Measurements from ENCODE around the gene STX1B.

The STX1B gene

GRCh38 chr16:30986129-30986991 is 24.1 kb downstream of the STX1B start:
- Histone ChIP-seq H3K36me3 (ENCODE audit: control insufficient read depth in 1 of 2, insufficient read depth in 2 of 2, low read length in 2 of 2) (peaks cover 30 to 35% of the 10 kb centered on the region in 2 experiments), H3K79me2 (ENCODE audit: control insufficient read depth, insufficient read depth, low read length, poor library complexity) (no peaks in the 10 kb centered on the region), H4K91ac (ENCODE audit: low read depth, low read length) (no peak overlapping the region), H3K9me3 (ENCODE audit: insufficient read depth, low read depth, low read length) (peaks cover 4% of the 10 kb centered on the region), H3K23ac (ENCODE audit: low read length) (no peak overlapping the region), H2AK5ac (ENCODE audit: low read length) (no peak overlapping the region), H3K4me3 (ENCODE audit: low read depth, low read length) (no peak overlapping the region), H3K4ac (ENCODE audit: low read depth, low read length) (no peak overlapping the region), H3K4me1 (ENCODE audit: control insufficient read depth in 1 of 2, insufficient read depth in 2 of 2, low read length in 2 of 2) (no peaks in the 10 kb centered on the region), H3K4me2 (ENCODE audit: low read length) (no peak overlapping the region), H3K27ac (ENCODE audit: low read depth, low read length) (no peak overlapping the region), H3K27me3 (ENCODE audit: insufficient read depth, low read length) (no peaks in the 10 kb centered on the region), H3K18ac (ENCODE audit: low read length) (no peak overlapping the region), H3K9ac (ENCODE audit: low read length) (no peak overlapping the region), H4K12ac (ENCODE audit: low read depth, low read length) (no peak overlapping the region), H2AFZ (ENCODE audit: insufficient read depth, low read length, poor library complexity) (no peak overlapping the region), H3K79me1 (ENCODE audit: low read length) (no peaks in the 10 kb centered on the region), H2BK120ac (ENCODE audit: insufficient read depth, low read length, poor library complexity) (no peak overlapping the region), H4K8ac (ENCODE audit: low read depth, low read length) (no peak overlapping the region), H2BK12ac (ENCODE audit: low read length) (no peak overlapping the region), H2BK5ac (ENCODE audit: low read depth, low read length, poor library complexity) (no peak overlapping the region), H3K14ac (ENCODE audit: low read length) (no peak overlapping the region)
- no CpG with 5 or more reads among the region's 29 CpGs for WGBS (ENCODE audit: extremely low coverage, insufficient coverage, insufficient read length)
- DNase-seq: no peak

- Histone ChIP-seq H3K36me3 (ENCODE audit: control insufficient read depth in 1 of 2, insufficient read depth in 2 of 2, low read length in 2 of 2) (peaks cover 36 to 42% of the 10 kb centered on the region in 2 experiments), H2AFZ (ENCODE audit: insufficient read depth, low read length, poor library complexity) (no peak overlapping the region), H3K18ac (ENCODE audit: low read length) (no peak overlapping the region), H2BK120ac (ENCODE audit: insufficient read depth, low read length, poor library complexity) (no peak overlapping the region), H3K79me2 (ENCODE audit: control insufficient read depth, insufficient read depth, low read length, poor library complexity) (no peaks in the 10 kb centered on the region), H3K23ac (ENCODE audit: low read length) (no peak overlapping the region), H2BK5ac (ENCODE audit: low read depth, low read length, poor library complexity) (no peak overlapping the region), H3K4ac (ENCODE audit: low read depth, low read length) (no peak overlapping the region), H4K12ac (ENCODE audit: low read depth, low read length) (no peak overlapping the region), H3K4me1 (ENCODE audit: control insufficient read depth in 1 of 2, insufficient read depth in 2 of 2, low read length in 2 of 2) (no peaks in the 10 kb centered on the region), H3K9ac (ENCODE audit: low read length) (no peak overlapping the region), H3K27me3 (ENCODE audit: insufficient read depth, low read length) (no peaks in the 10 kb centered on the region), H3K14ac (ENCODE audit: low read length) (no peak overlapping the region), H4K91ac (ENCODE audit: low read depth, low read length) (peak overlapping the region; percentile 9), H2AK5ac (ENCODE audit: low read length) (no peak overlapping the region), H3K27ac (ENCODE audit: low read depth, low read length) (no peak overlapping the region), H3K4me2 (ENCODE audit: low read length) (peak overlapping the region; percentile 26), H3K79me1 (ENCODE audit: low read length) (no peaks in the 10 kb centered on the region), H3K4me3 (ENCODE audit: low read depth, low read length) (no peak overlapping the region), H3K9me3 (ENCODE audit: insufficient read depth, low read depth, low read length) (peaks cover 4% of the 10 kb centered on the region), H2BK12ac (ENCODE audit: low read length) (no peak overlapping the region), H4K8ac (ENCODE audit: low read depth, low read length) (peak overlapping the region; percentile 47)
- DNase-seq: peak; percentile 49 to 64
- WGBS (ENCODE audit: extremely low coverage, insufficient coverage, insufficient read length): no CpG with 5 or more reads among the region's 20 CpGs
These were observed 24.9 kb downstream of the STX1B start for GRCh38 chr16:30985401-30986128.

GRCh38 chr16:30984669-30985400 is 25.6 kb downstream of the STX1B start, which contains the start of gene HSD3B7:
Gene HSD3B7 (plus strand): TSS chr16:30985207. CDS start chr16:30985659, 452 bp downstream.
- Histone ChIP-seq H3K4me2 (ENCODE audit: low read length) (peak within 1 kb of the TSS; percentile 26), H2BK12ac (ENCODE audit: low read length) (no peak within 1 kb of the TSS), H3K4me3 (ENCODE audit: low read depth, low read length) (no peak within 1 kb of the TSS), H3K9me3 (ENCODE audit: insufficient read depth, low read depth, low read length) (peaks cover 2% of the 10 kb centered on the region), H3K27me3 (ENCODE audit: insufficient read depth, low read length) (no peaks in the 10 kb centered on the region), H2BK120ac (ENCODE audit: insufficient read depth, low read length, poor library complexity) (no peak within 1 kb of the TSS), H3K27ac (ENCODE audit: low read depth, low read length) (no peak within 1 kb of the TSS), H3K79me2 (ENCODE audit: control insufficient read depth, insufficient read depth, low read length, poor library complexity) (no peaks in the 10 kb centered on the region), H3K4ac (ENCODE audit: low read depth, low read length) (no peak within 1 kb of the TSS), H3K14ac (ENCODE audit: low read length) (no peak within 1 kb of the TSS), H4K12ac (ENCODE audit: low read depth, low read length) (no peak within 1 kb of the TSS), H4K91ac (ENCODE audit: low read depth, low read length) (peak within 1 kb of the TSS; percentile 9), H3K9ac (ENCODE audit: low read length) (no peak within 1 kb of the TSS), H2BK5ac (ENCODE audit: low read depth, low read length, poor library complexity) (no peak within 1 kb of the TSS), H3K18ac (ENCODE audit: low read length) (no peak within 1 kb of the TSS), H3K23ac (ENCODE audit: low read length) (no peak within 1 kb of the TSS), H3K36me3 (ENCODE audit: control insufficient read depth in 1 of 2, insufficient read depth in 2 of 2, low read length in 2 of 2) (peaks cover 43 to 49% of the 10 kb centered on the region in 2 experiments), H3K4me1 (ENCODE audit: control insufficient read depth in 1 of 2, insufficient read depth in 2 of 2, low read length in 2 of 2) (no peaks in the 10 kb centered on the region), H2AFZ (ENCODE audit: insufficient read depth, low read length, poor library complexity) (no peak within 1 kb of the TSS), H4K8ac (ENCODE audit: low read depth, low read length) (peak within 1 kb of the TSS; percentile 47), H3K79me1 (ENCODE audit: low read length) (no peaks in the 10 kb centered on the region), H2AK5ac (ENCODE audit: low read length) (no peak within 1 kb of the TSS)
- no CpG with 5 or more reads among the region's 24 CpGs for whole genome bisulfite sequencing (ENCODE audit: extremely low coverage, insufficient coverage, insufficient read length)
- DNase-seq: peak; percentile 68 to 89

- H3K9me3 ChIP-seq (ENCODE audit: insufficient read depth, low read depth, low read length): peaks cover 2% of the 10 kb centered on the region
- no peak overlapping the region for H2BK5ac ChIP-seq (ENCODE audit: low read depth, low read length, poor library complexity)
- H3K23ac ChIP-seq (ENCODE audit: low read length): no peak overlapping the region
- no peak overlapping the region for H3K4me3 ChIP-seq (ENCODE audit: low read depth, low read length)
- no peak overlapping the region for H2AK5ac ChIP-seq (ENCODE audit: low read length)
- no peak overlapping the region for H2BK120ac ChIP-seq (ENCODE audit: insufficient read depth, low read length, poor library complexity)
- no peak overlapping the region for H2AFZ ChIP-seq (ENCODE audit: insufficient read depth, low read length, poor library complexity)
- H3K36me3 ChIP-seq (ENCODE audit: control insufficient read depth in 1 of 2, insufficient read depth in 2 of 2, low read length in 2 of 2): peaks cover 50 to 56% of the 10 kb centered on the region in 2 experiments
- no peak overlapping the region for H3K4me2 ChIP-seq (ENCODE audit: low read length)
- H3K4me1 ChIP-seq (ENCODE audit: control insufficient read depth in 1 of 2, insufficient read depth in 2 of 2, low read length in 2 of 2): no peaks in the 10 kb centered on the region
- no peak overlapping the region for H3K14ac ChIP-seq (ENCODE audit: low read length)
- no peak overlapping the region for H3K4ac ChIP-seq (ENCODE audit: low read depth, low read length)
- DNase-seq: no peak
- no peaks in the 10 kb centered on the region for H3K79me2 ChIP-seq (ENCODE audit: control insufficient read depth, insufficient read depth, low read length, poor library complexity)
- H2BK12ac ChIP-seq (ENCODE audit: low read length): no peak overlapping the region
- H4K91ac ChIP-seq (ENCODE audit: low read depth, low read length): no peak overlapping the region
- H4K8ac ChIP-seq (ENCODE audit: low read depth, low read length): no peak overlapping the region
- H3K9ac ChIP-seq (ENCODE audit: low read length): no peak overlapping the region
- no CpG with 5 or more reads among the region's 14 CpGs for WGBS (ENCODE audit: extremely low coverage, insufficient coverage, insufficient read length)
- H4K12ac ChIP-seq (ENCODE audit: low read depth, low read length): no peak overlapping the region
- H3K27me3 ChIP-seq (ENCODE audit: insufficient read depth, low read length): no peaks in the 10 kb centered on the region
- no peak overlapping the region for H3K27ac ChIP-seq (ENCODE audit: low read depth, low read length)
- no peak overlapping the region for H3K18ac ChIP-seq (ENCODE audit: low read length)
- no peaks in the 10 kb centered on the region for H3K79me1 ChIP-seq (ENCODE audit: low read length)
These were observed 26.4 kb downstream of the STX1B start for GRCh38 chr16:30983898-30984610.
